ENCODE data around the gene ADNP.

The ADNP gene

DNA sequence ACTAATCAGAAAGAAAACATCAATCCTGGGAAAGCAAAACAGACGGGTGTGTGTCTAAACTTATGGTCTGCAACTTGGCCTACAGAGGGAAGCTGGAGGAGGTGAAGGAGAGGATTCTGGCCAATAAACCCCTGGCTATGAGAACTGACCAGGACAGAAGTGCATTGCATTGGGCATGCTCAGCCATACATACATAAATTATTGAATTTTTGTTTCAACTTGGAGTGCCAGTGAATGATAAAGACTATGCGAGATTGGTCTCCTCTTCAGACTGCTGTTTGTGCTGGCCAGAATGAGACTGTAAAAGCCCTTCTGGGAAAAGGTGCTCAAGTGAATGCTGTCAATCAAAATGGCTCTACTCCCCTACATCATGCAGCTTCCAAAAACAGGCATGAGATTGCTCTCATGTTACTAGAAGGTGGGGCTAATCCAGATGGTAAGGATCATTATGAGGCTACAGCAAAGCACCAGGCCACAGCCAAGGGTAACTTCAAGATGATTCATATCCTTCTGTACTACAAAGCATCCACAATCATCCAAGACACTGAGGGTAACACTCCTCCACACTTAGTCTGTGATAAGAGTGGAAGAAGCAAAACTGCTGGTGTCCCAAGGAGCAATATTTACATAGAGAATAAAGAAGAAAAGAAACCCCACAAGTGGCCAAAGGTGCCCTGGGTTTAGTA is 17.4 kb downstream of the ADNP start:
- TF ChIP-seq, protein P1, sequence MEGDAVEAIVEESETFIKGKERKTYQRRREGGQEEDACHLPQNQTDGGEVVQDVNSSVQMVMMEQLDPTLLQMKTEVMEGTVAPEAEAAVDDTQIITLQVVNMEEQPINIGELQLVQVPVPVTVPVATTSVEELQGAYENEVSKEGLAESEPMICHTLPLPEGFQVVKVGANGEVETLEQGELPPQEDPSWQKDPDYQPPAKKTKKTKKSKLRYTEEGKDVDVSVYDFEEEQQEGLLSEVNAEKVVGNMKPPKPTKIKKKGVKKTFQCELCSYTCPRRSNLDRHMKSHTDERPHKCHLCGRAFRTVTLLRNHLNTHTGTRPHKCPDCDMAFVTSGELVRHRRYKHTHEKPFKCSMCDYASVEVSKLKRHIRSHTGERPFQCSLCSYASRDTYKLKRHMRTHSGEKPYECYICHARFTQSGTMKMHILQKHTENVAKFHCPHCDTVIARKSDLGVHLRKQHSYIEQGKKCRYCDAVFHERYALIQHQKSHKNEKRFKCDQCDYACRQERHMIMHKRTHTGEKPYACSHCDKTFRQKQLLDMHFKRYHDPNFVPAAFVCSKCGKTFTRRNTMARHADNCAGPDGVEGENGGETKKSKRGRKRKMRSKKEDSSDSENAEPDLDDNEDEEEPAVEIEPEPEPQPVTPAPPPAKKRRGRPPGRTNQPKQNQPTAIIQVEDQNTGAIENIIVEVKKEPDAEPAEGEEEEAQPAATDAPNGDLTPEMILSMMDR (conservative IDR thresholded peaks at IDR 0.05; ENCODE audit: low read length): no peak
- TF ChIP-seq EZH2phosphoT487 (IDR thresholded peaks at IDR 0.05; ENCODE audit: borderline replicate concordance): no peak
- Histone ChIP-seq H3F3A (ENCODE audit: low read depth) (0 out of 2 replicates have a peak, but pooled peaks cover 4% of the 10 kb centered on the region), H3K79me2 (ENCODE audit: insufficient read depth, low read length) (peaks cover 100% of the 10 kb centered on the region), H3K9me3 (ENCODE audit: insufficient read depth, low read depth, low read length) (no peaks in the 10 kb centered on the region), H3K27me3 (ENCODE audit: insufficient read depth, low read length, poor library complexity, severe bottlenecking) (no peaks in the 10 kb centered on the region), H3K9ac (ENCODE audit: low read depth, low read length, poor library complexity, severe bottlenecking) (no peak overlapping the region), H3K4me3 (ENCODE audit: low read length, poor library complexity, severe bottlenecking) (no peak overlapping the region), H3K9me2 (replicated peaks; ENCODE audit: low read depth, low read length) (no peaks in the 10 kb centered on the region), H3K36me3 (ENCODE audit: insufficient read depth, low read length) (peaks cover 44% of the 10 kb centered on the region), H4K20me1 (ENCODE audit: insufficient read depth, low read length, poor library complexity, severe bottlenecking) (peaks cover 100% of the 10 kb centered on the region), H3K4me2 (ENCODE audit: low read depth, low read length, poor library complexity, severe bottlenecking) (no peak overlapping the region), H2AFZ (ENCODE audit: low read length) (no peak overlapping the region), H3K4me1 (ENCODE audit: insufficient read depth, low read length, poor library complexity, severe bottlenecking) (peaks cover 34% of the 10 kb centered on the region)

DNA sequence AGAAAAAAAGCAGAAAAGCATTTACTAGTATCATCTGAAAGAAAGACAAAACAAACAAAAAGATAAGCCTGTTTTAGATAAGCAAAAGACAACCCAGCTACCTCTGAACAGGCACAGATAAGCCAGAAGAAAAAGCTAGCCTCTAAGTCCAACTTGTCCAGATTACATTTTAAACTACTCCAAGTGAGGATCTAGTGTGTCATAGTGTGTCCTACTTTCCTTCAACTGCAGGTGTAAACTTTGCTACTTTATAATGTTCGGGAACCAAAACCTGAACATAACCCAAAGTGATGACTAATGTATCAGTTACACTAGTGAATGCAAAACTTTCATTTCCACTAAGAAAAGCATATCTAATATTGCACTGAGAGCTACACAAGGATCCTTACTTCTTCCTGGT is 19.5 kb downstream of the ADNP start:
- Histone ChIP-seq H3K27me3 (ENCODE audit: insufficient read depth, low read length, poor library complexity, severe bottlenecking) (no peaks in the 10 kb centered on the region), H3K4me3 (ENCODE audit: low read length, poor library complexity, severe bottlenecking) (no peak overlapping the region), H3K9ac (ENCODE audit: low read depth, low read length, poor library complexity, severe bottlenecking) (no peak overlapping the region), H3K9me3 (ENCODE audit: insufficient read depth, low read depth, low read length) (no peaks in the 10 kb centered on the region), H3K79me2 (ENCODE audit: insufficient read depth, low read length) (peaks cover 100% of the 10 kb centered on the region), H3K4me2 (ENCODE audit: low read depth, low read length, poor library complexity, severe bottlenecking) (no peak overlapping the region), H3K36me3 (ENCODE audit: insufficient read depth, low read length) (peaks cover 41% of the 10 kb centered on the region; the same call in 1 of the 2 replicates), H4K20me1 (ENCODE audit: insufficient read depth, low read length, poor library complexity, severe bottlenecking) (peaks cover 97% of the 10 kb centered on the region), H3K9me2 (replicated peaks; ENCODE audit: low read depth, low read length) (no peaks in the 10 kb centered on the region), H2AFZ (ENCODE audit: low read length) (no peak overlapping the region), H3K4me1 (ENCODE audit: insufficient read depth, low read length, poor library complexity, severe bottlenecking) (peaks cover 22% of the 10 kb centered on the region), H3F3A (ENCODE audit: low read depth) (0 out of 2 replicates have a peak, but pooled peaks cover 4% of the 10 kb centered on the region)
- TF ChIP-seq EZH2phosphoT487 (IDR thresholded peaks at IDR 0.05; ENCODE audit: borderline replicate concordance): no peak
- TF ChIP-seq, protein P1 (conservative IDR thresholded peaks at IDR 0.05; ENCODE audit: low read length): no peak

DNA sequence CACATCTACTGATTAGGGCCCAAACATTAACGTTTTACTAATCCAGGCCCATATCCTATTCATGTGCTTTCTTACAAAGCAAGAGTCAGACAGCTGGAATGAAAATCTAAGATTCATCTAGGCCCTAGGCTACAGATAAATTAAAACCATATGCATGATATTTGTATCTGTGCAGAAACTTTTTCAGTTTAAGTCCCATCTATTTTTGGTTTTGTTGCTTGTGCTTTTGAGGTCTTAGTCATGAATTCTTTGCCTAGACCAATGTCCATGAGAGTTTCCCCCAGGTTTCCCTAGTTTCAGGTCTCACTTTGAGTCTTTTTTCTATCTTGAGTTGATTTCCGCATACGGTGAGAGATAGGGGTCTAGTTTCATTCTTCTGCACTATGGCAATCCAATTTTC is 20.2 kb downstream of the ADNP start:
- no peak overlapping the region for H3K9ac ChIP-seq (ENCODE audit: low read depth, low read length, poor library complexity, severe bottlenecking)
- no peak overlapping the region for H2AFZ ChIP-seq (ENCODE audit: low read length)
- peaks cover 15% of the 10 kb centered on the region for H3K4me1 ChIP-seq (ENCODE audit: insufficient read depth, low read length, poor library complexity, severe bottlenecking)
- H3K9me3 ChIP-seq (ENCODE audit: insufficient read depth, low read depth, low read length): no peaks in the 10 kb centered on the region
- peaks cover 41% of the 10 kb centered on the region; the same call in 1 of the 2 replicates for H3K36me3 ChIP-seq (ENCODE audit: insufficient read depth, low read length)
- H3K27me3 ChIP-seq (ENCODE audit: insufficient read depth, low read length, poor library complexity, severe bottlenecking): no peaks in the 10 kb centered on the region
- H3F3A ChIP-seq (ENCODE audit: low read depth): 0 out of 2 replicates have a peak, but pooled peaks cover 4% of the 10 kb centered on the region
- no peak overlapping the region for H3K4me3 ChIP-seq (ENCODE audit: low read length, poor library complexity, severe bottlenecking)
- no peak for TF ChIP-seq EZH2phosphoT487 (IDR thresholded peaks at IDR 0.05; ENCODE audit: borderline replicate concordance)
- TF ChIP-seq, protein P1 (conservative IDR thresholded peaks at IDR 0.05; ENCODE audit: low read length): no peak
- peaks cover 100% of the 10 kb centered on the region for H3K79me2 ChIP-seq (ENCODE audit: insufficient read depth, low read length)
- H3K9me2 ChIP-seq (replicated peaks; ENCODE audit: low read depth, low read length): no peaks in the 10 kb centered on the region
- peaks cover 97% of the 10 kb centered on the region for H4K20me1 ChIP-seq (ENCODE audit: insufficient read depth, low read length, poor library complexity, severe bottlenecking)
- H3K4me2 ChIP-seq (ENCODE audit: low read depth, low read length, poor library complexity, severe bottlenecking): no peak overlapping the region

All from Loucy (cell line).